ENCODE results near the gene ADGRG1. TPM values are rescaled to one million over a fixed set of nuclear protein-coding genes. Genes with fewer than 3 reads are reported as not detected.

Gene ADGRG1
- total RNA-seq, 1 donor from 2014 or later, result 116 TPM

GRCh38 chr16:57616876-57617275, 11.6 kb upstream of the ADGRG1 start:
- Mint-ChIP-seq H3K9me3 (ENCODE audit: unreplicated experiment) (no peaks in the 10 kb centered on the region), H3K36me3 (ENCODE audit: unreplicated experiment) (no peaks in the 10 kb centered on the region), H3K27ac (ENCODE audit: unreplicated experiment) (no peak overlapping the region), H3K4me1 (ENCODE audit: low read depth, unreplicated experiment) (peaks cover 7% of the 10 kb centered on the region), H3K27me3 (ENCODE audit: unreplicated experiment) (peaks cover 7% of the 10 kb centered on the region), H3K4me3 (ENCODE audit: unreplicated experiment) (no peak overlapping the region)
- no peak for DNase-seq
- TF ChIP-seq CTCF (IDR thresholded peaks at IDR 0.05; ENCODE audit: partially characterized antibody, unreplicated experiment), result no peak

- no peak for TF ChIP-seq CTCF (IDR thresholded peaks at IDR 0.05; ENCODE audit: partially characterized antibody, unreplicated experiment)
- peaks cover 9% of the 10 kb centered on the region for H3K27me3 Mint-ChIP-seq (ENCODE audit: unreplicated experiment)
- H3K4me1 Mint-ChIP-seq (ENCODE audit: low read depth, unreplicated experiment), result peaks cover 8% of the 10 kb centered on the region
- DNase-seq, result no peak
- no peak overlapping the region for H3K4me3 Mint-ChIP-seq (ENCODE audit: unreplicated experiment)
- no peaks in the 10 kb centered on the region for H3K9me3 Mint-ChIP-seq (ENCODE audit: unreplicated experiment)
- no peak overlapping the region for H3K27ac Mint-ChIP-seq (ENCODE audit: unreplicated experiment)
- H3K36me3 Mint-ChIP-seq (ENCODE audit: unreplicated experiment), result no peaks in the 10 kb centered on the region
Measured at GRCh38 chr16:57617604-57618111, 10.8 kb upstream of the ADGRG1 start.

- no peak for TF ChIP-seq CTCF (IDR thresholded peaks at IDR 0.05; ENCODE audit: partially characterized antibody, unreplicated experiment)
- Mint-ChIP-seq H3K27ac (ENCODE audit: unreplicated experiment) (no peak overlapping the region), H3K27me3 (ENCODE audit: unreplicated experiment) (peaks cover 9% of the 10 kb centered on the region), H3K4me1 (ENCODE audit: low read depth, unreplicated experiment) (peaks cover 13% of the 10 kb centered on the region), H3K4me3 (ENCODE audit: unreplicated experiment) (no peak overlapping the region), H3K36me3 (ENCODE audit: unreplicated experiment) (no peaks in the 10 kb centered on the region), H3K9me3 (ENCODE audit: unreplicated experiment) (no peaks in the 10 kb centered on the region)
- no peak for DNase-seq
Measured at GRCh38 chr16:57618296-57619132, 9.9 kb upstream of the ADGRG1 start.

- peaks cover 9% of the 10 kb centered on the region for H3K27me3 Mint-ChIP-seq (ENCODE audit: unreplicated experiment)
- H3K27ac Mint-ChIP-seq (ENCODE audit: unreplicated experiment), result no peak overlapping the region
- no peak overlapping the region for H3K4me3 Mint-ChIP-seq (ENCODE audit: unreplicated experiment)
- TF ChIP-seq CTCF (IDR thresholded peaks at IDR 0.05; ENCODE audit: partially characterized antibody, unreplicated experiment), result no peak
- no peak for DNase-seq
- H3K9me3 Mint-ChIP-seq (ENCODE audit: unreplicated experiment), result peaks cover under 1% of the 10 kb centered on the region
- H3K36me3 Mint-ChIP-seq (ENCODE audit: unreplicated experiment), result no peaks in the 10 kb centered on the region
- H3K4me1 Mint-ChIP-seq (ENCODE audit: low read depth, unreplicated experiment), result peaks cover 15% of the 10 kb centered on the region
Measured at GRCh38 chr16:57619133-57619605, 9.3 kb upstream of the ADGRG1 start.

Measured in glutamatergic neuron (in vitro differentiated cells).